ENCODE results near the gene CALR. TPM values are rescaled to one million over a fixed set of nuclear protein-coding genes. Genes with fewer than 3 reads are reported as not detected.

The CALR gene
- total RNA-seq, 4 donors from 2014 or later: 262 to 577 (median 513) TPM

DNA sequence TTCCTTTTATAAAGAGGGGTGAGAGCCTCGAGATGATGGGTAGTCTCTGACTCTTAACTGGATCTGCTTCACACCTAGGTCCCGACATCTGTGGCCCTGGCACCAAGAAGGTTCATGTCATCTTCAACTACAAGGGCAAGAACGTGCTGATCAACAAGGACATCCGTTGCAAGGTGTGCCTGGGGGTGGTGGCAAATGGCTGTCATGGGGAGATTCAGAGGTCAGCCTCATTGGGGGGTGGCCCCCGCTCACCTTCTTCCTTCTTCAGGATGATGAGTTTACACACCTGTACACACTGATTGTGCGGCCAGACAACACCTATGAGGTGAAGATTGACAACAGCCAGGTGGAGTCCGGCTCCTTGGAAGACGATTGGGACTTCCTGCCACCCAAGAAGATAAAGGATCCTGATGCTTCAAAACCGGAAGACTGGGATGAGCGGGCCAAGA lies 1.6 kb downstream of the CALR start:
- Histone ChIP-seq H3K27ac (peak overlapping the region; percentile 25 to 98 (median 97)), H3K36me3 (peaks cover 23 to 56% (median 35%) of the 10 kb centered on the region in 3 donors), H3K4me3 (peak overlapping the region in 3 of 4 donors; percentile 97 to 99 (median 98)), H3K27me3 (no peaks in the 10 kb centered on the region), H3K9me3 (no peaks in the 10 kb centered on the region), H3K4me1 (peaks cover 33 to 70% (median 36%) of the 10 kb centered on the region in 3 donors)
- 33 to 39% methylated on average over 4 to 6 of the region's 10 CpGs for WGBS, 2 donors
- TF ChIP-seq POLR2A (IDR thresholded peaks at IDR 0.05): no peak
- TF ChIP-seq, protein P1, sequence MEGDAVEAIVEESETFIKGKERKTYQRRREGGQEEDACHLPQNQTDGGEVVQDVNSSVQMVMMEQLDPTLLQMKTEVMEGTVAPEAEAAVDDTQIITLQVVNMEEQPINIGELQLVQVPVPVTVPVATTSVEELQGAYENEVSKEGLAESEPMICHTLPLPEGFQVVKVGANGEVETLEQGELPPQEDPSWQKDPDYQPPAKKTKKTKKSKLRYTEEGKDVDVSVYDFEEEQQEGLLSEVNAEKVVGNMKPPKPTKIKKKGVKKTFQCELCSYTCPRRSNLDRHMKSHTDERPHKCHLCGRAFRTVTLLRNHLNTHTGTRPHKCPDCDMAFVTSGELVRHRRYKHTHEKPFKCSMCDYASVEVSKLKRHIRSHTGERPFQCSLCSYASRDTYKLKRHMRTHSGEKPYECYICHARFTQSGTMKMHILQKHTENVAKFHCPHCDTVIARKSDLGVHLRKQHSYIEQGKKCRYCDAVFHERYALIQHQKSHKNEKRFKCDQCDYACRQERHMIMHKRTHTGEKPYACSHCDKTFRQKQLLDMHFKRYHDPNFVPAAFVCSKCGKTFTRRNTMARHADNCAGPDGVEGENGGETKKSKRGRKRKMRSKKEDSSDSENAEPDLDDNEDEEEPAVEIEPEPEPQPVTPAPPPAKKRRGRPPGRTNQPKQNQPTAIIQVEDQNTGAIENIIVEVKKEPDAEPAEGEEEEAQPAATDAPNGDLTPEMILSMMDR (IDR thresholded peaks at IDR 0.05): no peak
- intact Hi-C loops (cut with DNase I): no loop called here
- no peak for DNase-seq

- Histone ChIP-seq H3K27me3 (no peaks in the 10 kb centered on the region), H3K9me3 (no peaks in the 10 kb centered on the region), H3K4me1 (peaks cover 35 to 75% (median 39%) of the 10 kb centered on the region in 3 donors), H3K27ac (peak overlapping the region in 2 of 4 donors; percentile 98), H3K4me3 (peak overlapping the region in 1 of 4 donors; percentile 97), H3K36me3 (peaks cover 23 to 58% (median 35%) of the 10 kb centered on the region in 3 donors)
- 44 to 59% methylated on average over 2 of the region's 2 CpGs for WGBS, 2 donors
- no peak for TF ChIP-seq POLR2A (IDR thresholded peaks at IDR 0.05)
- TF ChIP-seq, protein P1 (IDR thresholded peaks at IDR 0.05): no peak
- DNase-seq: no peak
- intact Hi-C loops (cut with DNase I): no loop called here
These were observed 2.5 kb downstream of the CALR start for GRCh38 chr19:12940897-12941296.

DNA sequence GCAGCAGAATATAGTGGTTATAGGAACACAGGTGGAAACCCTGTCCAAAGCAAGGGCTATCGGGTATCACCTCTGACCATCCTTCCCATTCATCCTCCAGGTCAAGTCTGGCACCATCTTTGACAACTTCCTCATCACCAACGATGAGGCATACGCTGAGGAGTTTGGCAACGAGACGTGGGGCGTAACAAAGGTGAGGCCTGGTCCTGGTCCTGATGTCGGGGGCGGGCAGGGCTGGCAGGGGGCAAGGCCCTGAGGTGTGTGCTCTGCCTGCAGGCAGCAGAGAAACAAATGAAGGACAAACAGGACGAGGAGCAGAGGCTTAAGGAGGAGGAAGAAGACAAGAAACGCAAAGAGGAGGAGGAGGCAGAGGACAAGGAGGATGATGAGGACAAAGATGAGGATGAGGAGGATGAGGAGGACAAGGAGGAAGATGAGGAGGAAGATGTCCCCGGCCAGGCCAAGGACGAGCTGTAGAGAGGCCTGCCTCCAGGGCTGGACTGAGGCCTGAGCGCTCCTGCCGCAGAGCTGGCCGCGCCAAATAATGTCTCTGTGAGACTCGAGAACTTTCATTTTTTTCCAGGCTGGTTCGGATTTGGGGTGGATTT lies 5.1 kb downstream of the CALR start:
- H3K27ac ChIP-seq: peak overlapping the region in 2 of 4 donors; percentile 25 to 98

DNA sequence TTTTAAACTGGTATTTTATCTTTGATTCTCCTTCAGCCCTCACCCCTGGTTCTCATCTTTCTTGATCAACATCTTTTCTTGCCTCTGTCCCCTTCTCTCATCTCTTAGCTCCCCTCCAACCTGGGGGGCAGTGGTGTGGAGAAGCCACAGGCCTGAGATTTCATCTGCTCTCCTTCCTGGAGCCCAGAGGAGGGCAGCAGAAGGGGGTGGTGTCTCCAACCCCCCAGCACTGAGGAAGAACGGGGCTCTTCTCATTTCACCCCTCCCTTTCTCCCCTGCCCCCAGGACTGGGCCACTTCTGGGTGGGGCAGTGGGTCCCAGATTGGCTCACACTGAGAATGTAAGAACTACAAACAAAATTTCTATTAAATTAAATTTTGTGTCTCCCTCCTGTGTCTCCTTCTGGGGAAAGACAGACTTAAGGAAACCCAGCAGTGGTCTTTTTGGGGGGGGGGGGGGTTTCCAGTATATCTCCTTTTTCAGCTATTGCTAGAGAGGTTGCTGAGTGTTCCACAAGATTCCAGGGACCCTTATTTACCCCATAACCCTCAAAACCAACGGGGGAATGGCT lies 5.8 kb downstream of the CALR start:
- Histone ChIP-seq H3K27me3 (no peaks in the 10 kb centered on the region), H3K9me3 (no peaks in the 10 kb centered on the region), H3K36me3 (peaks cover 39 to 76% (median 52%) of the 10 kb centered on the region in 3 donors), H3K4me3 (no peak overlapping the region), H3K27ac (peak overlapping the region; percentile 98 to 100 (median 99)), H3K4me1 (peaks cover 39 to 92% (median 51%) of the 10 kb centered on the region in 3 donors)
- TF ChIP-seq POLR2A (IDR thresholded peaks at IDR 0.05): no peak
- TF ChIP-seq, protein P1 (IDR thresholded peaks at IDR 0.05): no peak
- intact Hi-C loops (cut with DNase I): no loop called here
- DNase-seq: no peak
- 37 to 65% methylated on average over 2 of the region's 2 CpGs for WGBS, 2 donors

More for the DNA sequence above, 5.1 kb downstream of the CALR start:
- H3K4me1 ChIP-seq: peaks cover 39 to 89% (median 51%) of the 10 kb centered on the region in 3 donors
- H3K36me3 ChIP-seq: peaks cover 32 to 70% (median 46%) of the 10 kb centered on the region in 3 donors
- no peak overlapping the region for H3K4me3 ChIP-seq
- no peaks in the 10 kb centered on the region for H3K9me3 ChIP-seq
- WGBS, 2 donors: 63 to 69% methylated on average over 17 of the region's 18 CpGs
- H3K27me3 ChIP-seq: no peaks in the 10 kb centered on the region
- no peak for DNase-seq
- no peak for TF ChIP-seq POLR2A (IDR thresholded peaks at IDR 0.05)
- TF ChIP-seq, protein P1 (IDR thresholded peaks at IDR 0.05): no peak
- intact Hi-C loops (cut with DNase I): no loop called here

- intact Hi-C loops (cut with DNase I): no loop called here
- peaks cover 26 to 80% (median 39%) of the 10 kb centered on the region in 3 donors for H3K4me1 ChIP-seq
- peak; percentile 93 for DNase-seq
- TF ChIP-seq, protein P1 (IDR thresholded peaks at IDR 0.05): peak in 3 of 6 experiments; percentile 4 to 45 (median 20)
- peak in 3 of 4 donors; percentile 76 to 94 (median 91) for TF ChIP-seq POLR2A (IDR thresholded peaks at IDR 0.05)
- peak within 1 kb of the TSS; percentile 88 to 96 (median 94) for H3K4me3 ChIP-seq
- peak within 1 kb of the TSS; percentile 98 to 100 (median 99) for H3K27ac ChIP-seq
- WGBS, 2 donors: 0 to 2% methylated on average over 7 to 23 of the region's 62 CpGs
- no peaks in the 10 kb centered on the region for H3K27me3 ChIP-seq
- H3K36me3 ChIP-seq: peaks cover 34 to 78% (median 55%) of the 10 kb centered on the region in 3 donors
- H3K9me3 ChIP-seq: no peaks in the 10 kb centered on the region
These were observed 7.2 kb downstream of the CALR start, which contains the start of gene RAD23A for GRCh38 chr19:12945479-12946091. TSS of gene RAD23A (plus strand) at chr19:12945862. CDS start at chr19:12945949, 87 bp downstream.
